ENCODE measurements around the gene CCNT1. TPM values are rescaled to one million over a fixed set of nuclear protein-coding genes. Genes with fewer than 3 reads are reported as not detected.

CCNT1 gene
- total and polyA plus RNA-seq, 2 of the 13 experiments (the other 11 are each of a cell fraction or from before 2014, with no cell fraction given): 18.0 to 28.2 TPM

DNA sequence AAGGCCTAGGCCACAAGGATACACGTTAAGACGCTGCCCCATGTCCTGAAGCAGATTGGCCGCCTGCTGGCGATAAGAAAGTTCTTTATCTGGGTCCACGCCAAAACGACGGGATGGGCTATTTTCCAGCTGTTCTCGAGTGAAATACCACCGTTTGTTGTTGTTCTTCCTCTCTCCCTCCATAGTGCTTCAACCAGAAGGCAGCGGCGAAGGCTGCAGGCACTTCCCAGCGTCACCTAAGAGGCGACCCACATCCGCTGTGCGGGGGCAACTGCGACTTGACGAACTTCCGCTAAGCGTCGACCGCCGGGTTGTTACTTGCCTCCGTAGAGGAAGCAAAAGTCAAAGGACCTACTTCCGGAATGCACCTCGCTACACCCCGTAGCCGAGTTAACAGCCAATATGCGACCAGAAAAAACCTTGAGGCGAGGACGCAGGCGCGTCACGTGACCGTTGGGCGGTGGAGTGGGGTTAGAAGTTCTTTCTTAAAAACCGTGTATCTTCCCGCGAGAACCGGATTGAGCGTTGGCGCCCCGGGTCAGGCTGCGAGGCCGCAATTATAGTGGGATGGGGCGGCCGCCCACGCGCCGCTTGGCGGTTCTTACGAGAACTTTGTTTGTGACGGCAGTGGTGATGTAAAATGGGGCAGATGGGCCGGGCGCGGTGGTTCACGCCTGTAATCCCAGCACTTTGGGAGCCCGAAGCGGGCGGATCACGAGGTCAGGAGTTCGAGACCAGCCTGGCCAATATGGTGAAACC lies at the start of gene CCNT1 (continued):
- TF ChIP-seq, protein P1, sequence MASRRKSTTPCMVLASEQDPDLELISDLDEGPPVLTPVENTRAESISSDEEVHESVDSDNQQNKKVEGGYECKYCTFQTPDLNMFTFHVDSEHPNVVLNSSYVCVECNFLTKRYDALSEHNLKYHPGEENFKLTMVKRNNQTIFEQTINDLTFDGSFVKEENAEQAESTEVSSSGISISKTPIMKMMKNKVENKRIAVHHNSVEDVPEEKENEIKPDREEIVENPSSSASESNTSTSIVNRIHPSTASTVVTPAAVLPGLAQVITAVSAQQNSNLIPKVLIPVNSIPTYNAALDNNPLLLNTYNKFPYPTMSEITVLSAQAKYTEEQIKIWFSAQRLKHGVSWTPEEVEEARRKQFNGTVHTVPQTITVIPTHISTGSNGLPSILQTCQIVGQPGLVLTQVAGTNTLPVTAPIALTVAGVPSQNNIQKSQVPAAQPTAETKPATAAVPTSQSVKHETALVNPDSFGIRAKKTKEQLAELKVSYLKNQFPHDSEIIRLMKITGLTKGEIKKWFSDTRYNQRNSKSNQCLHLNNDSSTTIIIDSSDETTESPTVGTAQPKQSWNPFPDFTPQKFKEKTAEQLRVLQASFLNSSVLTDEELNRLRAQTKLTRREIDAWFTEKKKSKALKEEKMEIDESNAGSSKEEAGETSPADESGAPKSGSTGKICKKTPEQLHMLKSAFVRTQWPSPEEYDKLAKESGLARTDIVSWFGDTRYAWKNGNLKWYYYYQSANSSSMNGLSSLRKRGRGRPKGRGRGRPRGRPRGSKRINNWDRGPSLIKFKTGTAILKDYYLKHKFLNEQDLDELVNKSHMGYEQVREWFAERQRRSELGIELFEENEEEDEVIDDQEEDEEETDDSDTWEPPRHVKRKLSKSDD (CRISPR knock-in tag; IDR thresholded peaks at IDR 0.05; ENCODE audit: low read depth): peak; percentile 88
- TF ChIP-seq ZNF816 (CRISPR knock-in tag; IDR thresholded peaks at IDR 0.05; ENCODE audit: borderline replicate concordance): no peak
- TF ChIP-seq ZNF567 (CRISPR knock-in tag; IDR thresholded peaks at IDR 0.05; ENCODE audit: borderline replicate concordance): no peak
- TF ChIP-seq ZNF276 (CRISPR knock-in tag; IDR thresholded peaks at IDR 0.05; ENCODE audit: low read depth): peak; percentile 65; the same call in 1 of the 2 replicates
- no peak for TF ChIP-seq FOXA1 (IDR thresholded peaks at IDR 0.05)
- peak; percentile 56 for TF ChIP-seq FOXA1 (CRISPR knock-in tag; IDR thresholded peaks at IDR 0.05)
- TF ChIP-seq, protein P2, sequence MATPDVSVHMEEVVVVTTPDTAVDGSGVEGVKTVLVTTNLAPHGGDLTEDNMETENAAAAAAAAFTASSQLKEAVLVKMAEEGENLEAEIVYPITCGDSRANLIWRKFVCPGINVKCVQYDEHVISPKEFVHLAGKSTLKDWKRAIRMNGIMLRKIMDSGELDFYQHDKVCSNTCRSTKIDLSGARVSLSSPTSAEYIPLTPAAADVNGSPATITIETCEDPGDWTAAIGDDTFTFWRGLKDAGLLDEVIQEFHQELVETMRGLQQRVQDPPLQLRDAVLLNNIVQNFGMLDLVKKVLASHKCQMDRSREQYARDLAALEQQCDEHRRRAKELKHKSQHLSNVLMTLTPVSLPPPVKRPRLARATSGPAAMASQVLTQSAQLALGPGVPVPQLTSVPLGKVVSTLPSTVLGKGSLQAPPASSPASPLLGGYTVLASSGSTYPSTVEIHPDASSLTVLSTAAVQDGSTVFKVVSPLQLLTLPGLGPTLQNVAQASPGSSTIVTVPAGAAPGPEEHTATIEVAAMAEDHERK (CRISPR knock-in tag; IDR thresholded peaks at IDR 0.05; ENCODE audit: low read depth): peak; percentile 70
- TF ChIP-seq ZNF367 (CRISPR knock-in tag; IDR thresholded peaks at IDR 0.05; ENCODE audit: borderline replicate concordance): no peak
- TF ChIP-seq, protein P3, sequence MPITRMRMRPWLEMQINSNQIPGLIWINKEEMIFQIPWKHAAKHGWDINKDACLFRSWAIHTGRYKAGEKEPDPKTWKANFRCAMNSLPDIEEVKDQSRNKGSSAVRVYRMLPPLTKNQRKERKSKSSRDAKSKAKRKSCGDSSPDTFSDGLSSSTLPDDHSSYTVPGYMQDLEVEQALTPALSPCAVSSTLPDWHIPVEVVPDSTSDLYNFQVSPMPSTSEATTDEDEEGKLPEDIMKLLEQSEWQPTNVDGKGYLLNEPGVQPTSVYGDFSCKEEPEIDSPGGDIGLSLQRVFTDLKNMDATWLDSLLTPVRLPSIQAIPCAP (CRISPR knock-in tag; IDR thresholded peaks at IDR 0.05; ENCODE audit: low read depth): no peak
- TF ChIP-seq ELF1 (CRISPR knock-in tag; IDR thresholded peaks at IDR 0.05): peak; percentile 98
- no peak for TF ChIP-seq ZNF850 (CRISPR knock-in tag; conservative IDR thresholded peaks at IDR 0.05)
- no peak; the same call in none of the 2 replicates for TF ChIP-seq ZNF639 (CRISPR knock-in tag; conservative IDR thresholded peaks at IDR 0.05)
- 0 out of 2 replicates have a peak, but pooled peaks have one; percentile 38 for TF ChIP-seq CHCHD3 (CRISPR knock-in tag; IDR thresholded peaks at IDR 0.05)
- TF ChIP-seq ZNF317 (CRISPR knock-in tag; IDR thresholded peaks at IDR 0.05): peak; percentile 62; the same call in 1 of the 2 replicates
- no peak for TF ChIP-seq ZMAT5 (CRISPR knock-in tag; IDR thresholded peaks at IDR 0.05; ENCODE audit: borderline replicate concordance, low read depth)
- TF ChIP-seq GABPB1 (CRISPR knock-in tag; IDR thresholded peaks at IDR 0.05): peak; percentile 98
- TF ChIP-seq ATM (IDR thresholded peaks at IDR 0.05; ENCODE audit: borderline replicate concordance): no peak
- TF ChIP-seq FOXC1 (CRISPR knock-in tag; IDR thresholded peaks at IDR 0.05; ENCODE audit: borderline replicate concordance): peak; percentile 52
- TF ChIP-seq ZNF75D (CRISPR knock-in tag; IDR thresholded peaks at IDR 0.05; ENCODE audit: borderline replicate concordance): no peak
- TF ChIP-seq ZNF432 (CRISPR knock-in tag; IDR thresholded peaks at IDR 0.05; ENCODE audit: borderline replicate concordance): no peak
- TF ChIP-seq DR1 (CRISPR knock-in tag; IDR thresholded peaks at IDR 0.05): peak; percentile 89
